NB4 (cell line): Measurements from ENCODE around the gene MEGF6.

Source experiments
- DNase-seq: peaks from one replicate; pipeline ENCODE4 v3.0.0; 2010; ENCODE audit warnings: low read depth
- H3K4me3 ChIP-seq: one replicate; pipeline ENCODE4 v1.5.1; 2011; ENCODE audit warnings: mild to moderate bottlenecking, low read depth, low read length, moderate library complexity
- MYC ChIP-seq: IDR thresholded peaks from 2 replicates; pipeline ENCODE4 v1.6.1; 2011; ENCODE audit warnings: low read depth, low read length
- POLR2A ChIP-seq: IDR thresholded peaks from 2 replicates; pipeline ENCODE4 v1.6.1; 2011; ENCODE audit warnings: mild to moderate bottlenecking; ENCODE audit not compliant: insufficient read length; ENCODE audit errors: extremely low read depth
- TF ChIP-seq, protein P1 (sequence below): IDR thresholded peaks from one replicate; pipeline ENCODE4 v1.5.1; 2012; ENCODE audit warnings: low read depth, low read length
- TF ChIP-seq, protein P2 (sequence below): IDR thresholded peaks from 2 replicates; pipeline ENCODE4 v1.6.1; 2011; ENCODE audit warnings: low read depth, low read length

MEGF6 gene

DNA sequence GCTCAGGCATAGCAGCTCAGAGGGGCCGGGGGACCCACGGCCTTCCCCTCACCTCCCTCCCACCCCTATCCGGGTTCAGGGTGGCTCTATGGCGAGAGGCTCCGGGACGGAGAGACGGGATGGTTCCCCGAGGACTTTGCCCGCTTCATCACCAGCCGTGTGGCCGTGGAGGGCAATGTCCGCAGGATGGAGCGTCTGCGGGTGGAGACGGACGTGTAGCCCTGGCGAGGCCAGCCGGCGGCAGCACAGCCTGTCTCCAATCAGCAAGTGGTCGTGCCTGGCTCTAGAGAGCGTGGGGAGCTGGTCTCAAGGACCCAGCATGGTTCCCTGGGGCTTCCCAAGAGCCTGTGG is 131.0 kb downstream of the MEGF6 start:
- no peak for DNase-seq
- TF ChIP-seq MYC (no peak), POLR2A (no peak)
- TF ChIP-seq, protein P1, sequence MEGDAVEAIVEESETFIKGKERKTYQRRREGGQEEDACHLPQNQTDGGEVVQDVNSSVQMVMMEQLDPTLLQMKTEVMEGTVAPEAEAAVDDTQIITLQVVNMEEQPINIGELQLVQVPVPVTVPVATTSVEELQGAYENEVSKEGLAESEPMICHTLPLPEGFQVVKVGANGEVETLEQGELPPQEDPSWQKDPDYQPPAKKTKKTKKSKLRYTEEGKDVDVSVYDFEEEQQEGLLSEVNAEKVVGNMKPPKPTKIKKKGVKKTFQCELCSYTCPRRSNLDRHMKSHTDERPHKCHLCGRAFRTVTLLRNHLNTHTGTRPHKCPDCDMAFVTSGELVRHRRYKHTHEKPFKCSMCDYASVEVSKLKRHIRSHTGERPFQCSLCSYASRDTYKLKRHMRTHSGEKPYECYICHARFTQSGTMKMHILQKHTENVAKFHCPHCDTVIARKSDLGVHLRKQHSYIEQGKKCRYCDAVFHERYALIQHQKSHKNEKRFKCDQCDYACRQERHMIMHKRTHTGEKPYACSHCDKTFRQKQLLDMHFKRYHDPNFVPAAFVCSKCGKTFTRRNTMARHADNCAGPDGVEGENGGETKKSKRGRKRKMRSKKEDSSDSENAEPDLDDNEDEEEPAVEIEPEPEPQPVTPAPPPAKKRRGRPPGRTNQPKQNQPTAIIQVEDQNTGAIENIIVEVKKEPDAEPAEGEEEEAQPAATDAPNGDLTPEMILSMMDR = no peak
- no peak overlapping the region for H3K4me3 ChIP-seq

DNA sequence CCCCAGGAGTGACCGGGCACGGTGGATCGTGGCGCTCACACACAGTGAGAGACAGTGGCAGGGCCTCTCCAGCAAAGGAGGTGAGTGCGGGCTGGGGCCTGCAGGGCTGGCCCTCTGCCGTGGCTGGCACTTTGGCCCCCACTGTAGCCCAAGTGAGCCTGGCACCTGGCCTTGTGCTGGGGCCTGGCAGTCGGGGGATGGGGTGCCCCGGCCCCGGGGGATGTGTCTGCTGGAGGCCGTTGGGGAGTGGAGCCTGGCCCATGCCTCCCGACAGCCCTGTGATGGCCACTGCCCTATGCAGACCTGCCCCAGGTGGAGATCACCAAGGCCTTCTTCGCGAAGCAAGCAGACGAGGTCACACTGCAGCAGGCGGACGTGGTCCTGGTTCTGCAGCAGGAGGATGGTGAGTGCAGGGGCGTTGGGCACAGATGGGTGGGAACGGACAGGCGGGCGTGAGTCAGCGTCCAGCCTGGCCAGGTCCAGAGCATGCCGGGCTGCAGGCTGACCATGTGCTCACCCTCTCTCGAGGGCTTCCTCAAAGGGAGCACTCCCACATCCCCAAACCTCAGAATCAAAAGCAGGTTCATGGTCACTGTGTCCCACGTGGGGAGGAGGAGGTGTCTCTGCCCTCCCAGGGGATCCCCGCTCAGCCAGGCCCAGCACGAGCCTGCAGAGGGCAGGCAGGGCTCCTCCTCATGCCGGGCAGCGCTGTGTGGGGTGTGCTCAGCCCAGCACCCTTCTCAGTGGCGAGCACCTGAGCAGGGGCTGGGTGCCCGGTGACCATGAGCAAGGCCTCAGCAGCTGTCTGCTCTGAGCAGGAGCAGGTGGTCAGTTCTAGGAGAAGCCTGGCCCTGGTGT is 131.6 kb downstream of the MEGF6 start:
- no peak for TF ChIP-seq POLR2A
- TF ChIP-seq, protein P1 = no peak
- TF ChIP-seq, protein P2, sequence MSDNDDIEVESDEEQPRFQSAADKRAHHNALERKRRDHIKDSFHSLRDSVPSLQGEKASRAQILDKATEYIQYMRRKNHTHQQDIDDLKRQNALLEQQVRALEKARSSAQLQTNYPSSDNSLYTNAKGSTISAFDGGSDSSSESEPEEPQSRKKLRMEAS = no peak; the same call in 1 of the 2 replicates
- TF ChIP-seq MYC = no peak
- no peak for DNase-seq
- H3K4me3 ChIP-seq = no peak overlapping the region

DNA sequence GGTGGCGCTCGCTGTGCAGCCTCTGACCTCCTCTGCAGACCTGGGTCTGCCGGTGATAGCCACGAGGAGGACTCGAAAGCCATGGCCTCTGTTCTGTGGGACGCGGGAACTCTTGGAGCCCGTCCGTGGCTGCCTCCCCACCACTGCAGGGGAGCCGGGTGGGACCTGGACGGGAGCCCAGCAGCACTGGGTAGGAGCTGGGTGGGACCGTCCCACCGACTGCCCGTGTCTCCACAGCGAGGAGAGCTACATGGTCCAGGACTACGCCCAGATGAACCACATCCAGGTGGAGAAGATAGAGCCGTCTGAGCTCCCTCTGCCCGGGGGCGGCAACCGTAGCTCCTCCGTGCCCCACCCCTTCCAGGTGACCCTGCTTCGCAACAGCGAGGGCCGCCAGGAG is 133.1 kb downstream of the MEGF6 start:
- no peak overlapping the region for H3K4me3 ChIP-seq
- no peak for DNase-seq
- TF ChIP-seq, protein P1 = no peak
- TF ChIP-seq POLR2A = no peak
- TF ChIP-seq, protein P2 = no peak
- TF ChIP-seq MYC = no peak

DNA sequence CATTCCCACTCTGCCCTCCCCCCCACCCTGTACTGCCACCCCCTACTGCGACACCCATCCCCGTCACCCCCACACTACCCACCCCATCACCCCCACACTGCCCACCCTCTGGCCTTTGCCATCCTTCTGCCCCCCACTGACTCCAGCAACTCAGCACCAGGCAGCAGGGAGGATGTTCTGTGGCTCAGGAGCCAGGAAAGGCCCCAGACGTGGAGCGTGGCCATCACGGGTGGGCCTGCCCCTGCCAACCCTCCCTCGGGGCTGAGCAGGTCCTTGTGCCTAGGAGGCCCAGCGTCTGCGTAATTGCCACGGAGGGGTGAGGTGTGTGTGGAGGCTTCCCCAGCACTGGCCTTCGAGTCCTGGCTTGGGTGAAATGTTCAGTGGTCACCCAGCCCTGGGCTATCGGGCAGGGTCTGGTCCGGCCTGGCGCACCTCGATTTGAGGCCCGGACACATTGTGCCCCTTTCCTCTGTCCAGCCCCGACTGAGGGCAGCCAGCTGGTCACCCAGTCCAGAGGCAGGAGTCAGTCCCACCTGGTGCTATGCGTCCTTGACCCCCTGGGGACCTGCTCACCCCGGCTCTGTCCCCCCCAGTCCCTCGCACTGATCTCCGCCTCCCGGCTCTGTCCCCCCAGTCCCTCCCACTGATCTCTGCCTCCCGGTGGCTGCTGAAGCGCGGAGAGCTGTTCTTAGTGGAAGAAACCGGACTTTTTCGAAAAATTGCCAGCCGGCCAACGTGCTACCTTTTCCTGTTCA is 133.9 kb downstream of the MEGF6 start:
- no peak overlapping the region for H3K4me3 ChIP-seq

DNA sequence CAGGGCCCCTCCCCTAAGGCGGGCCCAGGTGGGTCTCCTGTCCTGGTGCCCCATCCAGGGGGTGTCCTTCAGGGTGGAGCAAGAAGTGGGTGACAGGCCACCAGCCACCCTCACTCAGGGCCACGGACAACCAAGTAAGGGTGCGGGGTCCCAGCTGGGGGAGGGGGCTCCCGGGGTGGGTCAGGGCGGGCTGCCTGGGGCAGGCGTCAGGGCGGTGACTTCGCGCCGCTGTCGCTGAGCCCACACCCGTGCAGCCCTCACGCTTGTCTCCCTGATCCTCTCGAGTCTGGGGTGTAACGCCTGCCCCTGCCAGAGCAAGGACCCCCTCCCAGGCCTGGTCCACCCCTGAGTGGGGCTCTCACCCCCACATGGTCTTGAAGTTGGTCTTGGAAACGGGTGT is 134.6 kb downstream of the MEGF6 start:
- DNase-seq = no peak
- TF ChIP-seq, protein P2 = no peak

More for the DNA sequence above, 133.9 kb downstream of the MEGF6 start:
- no peak for DNase-seq
- no peak for TF ChIP-seq MYC
- TF ChIP-seq, protein P2 = no peak
- TF ChIP-seq POLR2A = no peak
- TF ChIP-seq, protein P1 = no peak

DNA sequence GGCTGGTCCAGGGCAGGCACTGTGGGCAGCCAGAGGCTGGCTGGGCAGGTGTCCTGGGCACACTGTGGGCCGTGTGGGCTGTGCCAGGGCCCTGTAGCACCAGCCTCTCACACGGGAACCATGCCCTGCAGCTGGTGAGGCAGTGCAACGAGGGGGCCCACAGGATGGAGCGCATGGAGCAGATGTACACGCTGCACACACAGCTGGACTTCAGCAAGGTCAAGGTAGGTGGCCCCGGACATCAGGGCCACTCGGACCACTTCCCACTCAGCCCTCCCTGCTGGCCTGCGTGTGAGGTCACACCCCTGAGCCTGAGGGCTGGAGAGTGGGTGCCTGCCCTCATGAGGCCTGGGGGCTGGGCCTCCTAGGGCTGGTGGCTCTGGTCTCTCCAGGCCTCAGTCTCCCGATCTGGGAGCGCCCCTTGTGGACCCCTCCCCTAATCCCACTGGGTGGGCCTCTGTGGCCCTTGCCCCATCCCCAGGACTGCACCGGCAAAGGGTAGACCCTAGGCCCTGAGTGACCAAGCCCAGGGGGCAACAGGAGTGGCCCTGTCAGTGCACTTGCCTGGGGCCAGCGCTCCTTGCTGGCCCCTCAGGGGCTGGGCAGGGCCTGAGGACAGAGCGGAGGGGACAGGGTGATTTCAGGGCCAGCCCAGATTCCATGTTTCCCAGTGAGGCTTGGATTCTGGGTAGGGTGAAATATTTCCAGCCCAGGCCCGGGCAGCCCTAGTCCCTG is 135.3 kb downstream of the MEGF6 start:
- no peak overlapping the region for H3K4me3 ChIP-seq
- TF ChIP-seq, protein P1 = no peak
- no peak for TF ChIP-seq POLR2A
- no peak for TF ChIP-seq MYC
- TF ChIP-seq, protein P2 = no peak
- DNase-seq = no peak

More for the DNA sequence above, 134.6 kb downstream of the MEGF6 start:
- no peak overlapping the region for H3K4me3 ChIP-seq
